ENCODE data around the gene LCNL1. TPM values are rescaled to one million over a fixed set of nuclear protein-coding genes. Genes with fewer than 3 reads are reported as not detected.
A peak's percentile ranks its signal among the peaks of the same experiment; 100 is the strongest.

The LCNL1 gene
- total RNA-seq, 1 donor from 2014 or later = not detected

GRCh38 chr9:136947028-136947891 is 35.5 kb upstream of the LCNL1 start:
- DNase-seq (ENCODE audit: low spot score) = no peak
- no peak overlapping the region for H3K27ac Mint-ChIP-seq
- H3K27me3 Mint-ChIP-seq (ENCODE audit: insufficient read depth, low read depth) = peaks cover 5% of the 10 kb centered on the region
- peaks cover 21% of the 10 kb centered on the region for H3K4me1 ChIP-seq
- H3K4me1 Mint-ChIP-seq = peaks cover 6% of the 10 kb centered on the region
- H3K36me3 Mint-ChIP-seq = no peaks in the 10 kb centered on the region
- H3K4me3 ChIP-seq = no peak overlapping the region
- no peak overlapping the region for H3K4me2 ChIP-seq
- peaks cover 10% of the 10 kb centered on the region for H3K79me2 ChIP-seq (ENCODE audit: low read depth)
- no peak overlapping the region for H3K27ac ChIP-seq
- no peaks in the 10 kb centered on the region for H3K27me3 ChIP-seq
- TF ChIP-seq CTCF (IDR thresholded peaks at IDR 0.05) (no peak), EZH2phosphoT487 (IDR thresholded peaks at IDR 0.05) (no peak), EZH2 (IDR thresholded peaks at IDR 0.05) (no peak)
- peaks cover 18% of the 10 kb centered on the region for H3F3A ChIP-seq (ENCODE audit: low read depth)
- H4K20me1 ChIP-seq (ENCODE audit: low read depth) = peaks cover 18% of the 10 kb centered on the region
- H3K4me3 Mint-ChIP-seq = no peak overlapping the region
- H2AFZ ChIP-seq (replicated peaks) = no peak overlapping the region
- H3K9ac ChIP-seq = no peak overlapping the region
- H3K9me3 ChIP-seq (ENCODE audit: low read depth) = no peaks in the 10 kb centered on the region
- H3K36me3 ChIP-seq = no peaks in the 10 kb centered on the region
- no peaks in the 10 kb centered on the region for H3K9me3 Mint-ChIP-seq

GRCh38 chr9:136947955-136948510 is 34.8 kb upstream of the LCNL1 start:
- no peaks in the 10 kb centered on the region for H3K9me3 Mint-ChIP-seq
- TF ChIP-seq CTCF (IDR thresholded peaks at IDR 0.05) (peak; percentile 60), EZH2 (IDR thresholded peaks at IDR 0.05) (no peak), EZH2phosphoT487 (IDR thresholded peaks at IDR 0.05) (no peak)
- H4K20me1 ChIP-seq (ENCODE audit: low read depth) = peaks cover 10% of the 10 kb centered on the region
- H3K4me1 Mint-ChIP-seq = peaks cover 6% of the 10 kb centered on the region
- H3F3A ChIP-seq (ENCODE audit: low read depth) = peaks cover 18% of the 10 kb centered on the region
- H3K27ac ChIP-seq = no peak overlapping the region
- peaks cover 2% of the 10 kb centered on the region for H3K27me3 Mint-ChIP-seq (ENCODE audit: insufficient read depth, low read depth)
- H2AFZ ChIP-seq (replicated peaks) = no peak overlapping the region
- no peaks in the 10 kb centered on the region for H3K36me3 Mint-ChIP-seq
- H3K36me3 ChIP-seq = no peaks in the 10 kb centered on the region
- no peak overlapping the region for H3K27ac Mint-ChIP-seq
- H3K79me2 ChIP-seq (ENCODE audit: low read depth) = peaks cover 10% of the 10 kb centered on the region
- no peak overlapping the region for H3K4me3 ChIP-seq
- H3K9ac ChIP-seq = no peak overlapping the region
- no peaks in the 10 kb centered on the region for H3K9me3 ChIP-seq (ENCODE audit: low read depth)
- DNase-seq (ENCODE audit: low spot score) = peak; percentile 74
- H3K4me2 ChIP-seq = no peak overlapping the region
- H3K4me3 Mint-ChIP-seq = peak overlapping the region; percentile 81
- no peaks in the 10 kb centered on the region for H3K27me3 ChIP-seq
- H3K4me1 ChIP-seq = peaks cover 21% of the 10 kb centered on the region

- H3K79me2 ChIP-seq (ENCODE audit: low read depth) = no peaks in the 10 kb centered on the region
- Mint-ChIP-seq H3K9me3 (no peaks in the 10 kb centered on the region), H3K27ac (no peak overlapping the region), H3K4me3 (peak overlapping the region; percentile 88), H3K36me3 (no peaks in the 10 kb centered on the region), H3K27me3 (ENCODE audit: insufficient read depth, low read depth) (peaks cover 2% of the 10 kb centered on the region), H3K4me1 (peaks cover 6% of the 10 kb centered on the region)
- H3K4me2 ChIP-seq = peak overlapping the region; percentile 81
- H3F3A ChIP-seq (ENCODE audit: low read depth) = peaks cover 18% of the 10 kb centered on the region
- no peaks in the 10 kb centered on the region for H3K27me3 ChIP-seq
- H4K20me1 ChIP-seq (ENCODE audit: low read depth) = no peaks in the 10 kb centered on the region
- H3K4me3 ChIP-seq = peak overlapping the region; percentile 53
- no peaks in the 10 kb centered on the region for H3K9me3 ChIP-seq (ENCODE audit: low read depth)
- peak; percentile 38 for DNase-seq (ENCODE audit: low spot score)
- no peak overlapping the region for H2AFZ ChIP-seq (replicated peaks)
- peak overlapping the region; percentile 20 for H3K9ac ChIP-seq
- no peaks in the 10 kb centered on the region for H3K36me3 ChIP-seq
- TF ChIP-seq EZH2 (IDR thresholded peaks at IDR 0.05) (no peak), CTCF (IDR thresholded peaks at IDR 0.05) (no peak), EZH2phosphoT487 (IDR thresholded peaks at IDR 0.05) (no peak)
- H3K4me1 ChIP-seq = peaks cover 21% of the 10 kb centered on the region
- H3K27ac ChIP-seq = no peak overlapping the region
Measured at GRCh38 chr9:136949239-136949816, 33.5 kb upstream of the LCNL1 start.
